Measurements from ENCODE around the gene OR5H1.
"Not testable (repeated sequence)": the region's sequence is repeated elsewhere in the genome, so short reads cannot be mapped to it uniquely, and the experiment has no call there.

The OR5H1 gene

GRCh38 chr3:98140531-98140930 is 10.0 kb downstream of the OR5H1 start:
- no peak overlapping the region for H4K5ac ChIP-seq (ENCODE audit: low read length)
- no peaks in the 10 kb centered on the region for H3K4me1 ChIP-seq (ENCODE audit: control insufficient read depth, low read depth, low read length)
- no peak overlapping the region for H2BK5ac ChIP-seq (ENCODE audit: low read length)
- no peaks in the 10 kb centered on the region for H3K79me2 ChIP-seq (ENCODE audit: control insufficient read depth, insufficient read depth, low read length)
- H3K4me2 ChIP-seq (ENCODE audit: low read length): no peak overlapping the region
- no peak overlapping the region for H3K56ac ChIP-seq (ENCODE audit: low read length)
- H3K36me3 ChIP-seq (ENCODE audit: control insufficient read depth, insufficient read depth, low read length): no peaks in the 10 kb centered on the region
- no peak overlapping the region for H3K9ac ChIP-seq (ENCODE audit: low read length)
- H2BK15ac ChIP-seq (replicated peaks; ENCODE audit: low read depth): no peak overlapping the region
- no peak overlapping the region for H2AK5ac ChIP-seq (ENCODE audit: low read length)
- no peak overlapping the region for H3K18ac ChIP-seq (ENCODE audit: low read length)
- H3K79me1 ChIP-seq (ENCODE audit: low read length): no peaks in the 10 kb centered on the region
- H2BK120ac ChIP-seq (ENCODE audit: low read depth, low read length): no peak overlapping the region
- H3K27me3 ChIP-seq (ENCODE audit: insufficient read depth, low read length, poor library complexity): no peaks in the 10 kb centered on the region
- no peak overlapping the region for H3K4ac ChIP-seq (ENCODE audit: low read depth, low read length)
- H4K8ac ChIP-seq (ENCODE audit: low read depth, low read length): no peak overlapping the region
- DNase-seq: no peak
- H3K23ac ChIP-seq (ENCODE audit: low read length): no peak overlapping the region
- H3K4me3 ChIP-seq (ENCODE audit: low read length): no peak overlapping the region
- no peak overlapping the region for H3K27ac ChIP-seq (ENCODE audit: low read depth, low read length)

- H3K23ac ChIP-seq (ENCODE audit: low read length): no peak within 1 kb of the TSS
- no peak within 1 kb of the TSS for H3K56ac ChIP-seq (ENCODE audit: low read length)
- no peak within 1 kb of the TSS for H2BK15ac ChIP-seq (replicated peaks; ENCODE audit: low read depth)
- no peak within 1 kb of the TSS for H2BK5ac ChIP-seq (ENCODE audit: low read length)
- no peak within 1 kb of the TSS for H4K5ac ChIP-seq (ENCODE audit: low read length)
- H3K27ac ChIP-seq (ENCODE audit: low read depth, low read length): no peak within 1 kb of the TSS
- H3K4me1 ChIP-seq (ENCODE audit: control insufficient read depth, low read depth, low read length): no peaks in the 10 kb centered on the region
- no peaks in the 10 kb centered on the region for H3K79me1 ChIP-seq (ENCODE audit: low read length)
- no peaks in the 10 kb centered on the region for H3K27me3 ChIP-seq (ENCODE audit: insufficient read depth, low read length, poor library complexity)
- no peak within 1 kb of the TSS for H2AK5ac ChIP-seq (ENCODE audit: low read length)
- no CpG with 5 or more reads among the region's 1 CpG for WGBS (ENCODE audit: extremely low coverage, insufficient coverage, low lambda C conversion rate)
- H4K8ac ChIP-seq (ENCODE audit: low read depth, low read length): no peak within 1 kb of the TSS
- no peak within 1 kb of the TSS for H3K4me2 ChIP-seq (ENCODE audit: low read length)
- no peak within 1 kb of the TSS for H2BK120ac ChIP-seq (ENCODE audit: low read depth, low read length)
- no peak within 1 kb of the TSS for H3K18ac ChIP-seq (ENCODE audit: low read length)
- H3K4ac ChIP-seq (ENCODE audit: low read depth, low read length): no peak within 1 kb of the TSS
- no peak within 1 kb of the TSS for H3K9ac ChIP-seq (ENCODE audit: low read length)
- H3K79me2 ChIP-seq (ENCODE audit: control insufficient read depth, insufficient read depth, low read length): no peaks in the 10 kb centered on the region
- DNase-seq: no peak
- no peaks in the 10 kb centered on the region for H3K36me3 ChIP-seq (ENCODE audit: control insufficient read depth, insufficient read depth, low read length)
- H3K4me3 ChIP-seq (ENCODE audit: low read length): no peak within 1 kb of the TSS
Measured at GRCh38 chr3:98147179-98147578, 16.7 kb downstream of the OR5H1 start, which contains the start of gene OR5H14. Gene OR5H14 (plus strand): TSS chr3:98147479. CDS start chr3:98149386, 1,907 bp downstream.

- Histone ChIP-seq H3K4me1 (ENCODE audit: control insufficient read depth, low read depth, low read length) (no peaks in the 10 kb centered on the region), H3K27me3 (ENCODE audit: insufficient read depth, low read length, poor library complexity) (no peaks in the 10 kb centered on the region), H3K4me3 (ENCODE audit: low read length) (no peak overlapping the region), H3K56ac (ENCODE audit: low read length) (no peak overlapping the region), H3K9ac (ENCODE audit: low read length) (no peak overlapping the region), H2BK120ac (ENCODE audit: low read depth, low read length) (no peak overlapping the region), H3K18ac (ENCODE audit: low read length) (no peak overlapping the region), H2BK5ac (ENCODE audit: low read length) (no peak overlapping the region), H3K23ac (ENCODE audit: low read length) (no peak overlapping the region), H3K4me2 (ENCODE audit: low read length) (no peak overlapping the region), H3K36me3 (ENCODE audit: control insufficient read depth, insufficient read depth, low read length) (no peaks in the 10 kb centered on the region), H4K8ac (ENCODE audit: low read depth, low read length) (no peak overlapping the region), H2BK15ac (replicated peaks; ENCODE audit: low read depth) (no peak overlapping the region), H3K79me2 (ENCODE audit: control insufficient read depth, insufficient read depth, low read length) (no peaks in the 10 kb centered on the region), H3K4ac (ENCODE audit: low read depth, low read length) (no peak overlapping the region), H3K79me1 (ENCODE audit: low read length) (no peaks in the 10 kb centered on the region), H3K27ac (ENCODE audit: low read depth, low read length) (no peak overlapping the region), H4K5ac (ENCODE audit: low read length) (no peak overlapping the region), H2AK5ac (ENCODE audit: low read length) (no peak overlapping the region)
- DNase-seq: no peak
- WGBS (ENCODE audit: extremely low coverage, insufficient coverage, low lambda C conversion rate): no CpG with 5 or more reads among the region's 3 CpGs
Measured at GRCh38 chr3:98148751-98149150, 18.2 kb downstream of the OR5H1 start.

- H3K79me2 ChIP-seq (ENCODE audit: control insufficient read depth, insufficient read depth, low read length); H2BK120ac ChIP-seq (ENCODE audit: low read depth, low read length); H3K9ac ChIP-seq (ENCODE audit: low read length); H3K4me2 ChIP-seq (ENCODE audit: low read length); H4K8ac ChIP-seq (ENCODE audit: low read depth, low read length); H2BK15ac ChIP-seq (replicated peaks; ENCODE audit: low read depth); H3K23ac ChIP-seq (ENCODE audit: low read length); H3K36me3 ChIP-seq (ENCODE audit: control insufficient read depth, insufficient read depth, low read length); H3K79me1 ChIP-seq (ENCODE audit: low read length); DNase-seq; H3K18ac ChIP-seq (ENCODE audit: low read length); H3K4me1 ChIP-seq (ENCODE audit: control insufficient read depth, low read depth, low read length); H2BK5ac ChIP-seq (ENCODE audit: low read length); H3K27ac ChIP-seq (ENCODE audit: low read depth, low read length); H3K27me3 ChIP-seq (ENCODE audit: insufficient read depth, low read length, poor library complexity); H3K4me3 ChIP-seq (ENCODE audit: low read length); H3K4ac ChIP-seq (ENCODE audit: low read depth, low read length); H4K5ac ChIP-seq (ENCODE audit: low read length); H3K56ac ChIP-seq (ENCODE audit: low read length); H2AK5ac ChIP-seq (ENCODE audit: low read length): not testable (repeated sequence)
- WGBS (ENCODE audit: extremely low coverage, insufficient coverage, low lambda C conversion rate): no CpG with 5 or more reads among the region's 4 CpGs
Measured at GRCh38 chr3:98149456-98149855, 18.9 kb downstream of the OR5H1 start.

- H3K27ac ChIP-seq (ENCODE audit: low read depth, low read length): no peak overlapping the region
- peak; percentile 40 for DNase-seq
- H3K9ac ChIP-seq (ENCODE audit: low read length): no peak overlapping the region
- no peaks in the 10 kb centered on the region for H3K4me1 ChIP-seq (ENCODE audit: control insufficient read depth, low read depth, low read length)
- H2BK120ac ChIP-seq (ENCODE audit: low read depth, low read length): no peak overlapping the region
- H3K36me3 ChIP-seq (ENCODE audit: control insufficient read depth, insufficient read depth, low read length): no peaks in the 10 kb centered on the region
- no peak overlapping the region for H4K5ac ChIP-seq (ENCODE audit: low read length)
- no peak overlapping the region for H2BK15ac ChIP-seq (replicated peaks; ENCODE audit: low read depth)
- H3K23ac ChIP-seq (ENCODE audit: low read length): no peak overlapping the region
- no peak overlapping the region for H3K4me2 ChIP-seq (ENCODE audit: low read length)
- no peak overlapping the region for H2AK5ac ChIP-seq (ENCODE audit: low read length)
- no peaks in the 10 kb centered on the region for H3K27me3 ChIP-seq (ENCODE audit: insufficient read depth, low read length, poor library complexity)
- no peak overlapping the region for H2BK5ac ChIP-seq (ENCODE audit: low read length)
- no peaks in the 10 kb centered on the region for H3K79me2 ChIP-seq (ENCODE audit: control insufficient read depth, insufficient read depth, low read length)
- no peaks in the 10 kb centered on the region for H3K79me1 ChIP-seq (ENCODE audit: low read length)
- no peak overlapping the region for H3K4me3 ChIP-seq (ENCODE audit: low read length)
- no CpG with 5 or more reads among the region's 5 CpGs for WGBS (ENCODE audit: extremely low coverage, insufficient coverage, low lambda C conversion rate)
- no peak overlapping the region for H4K8ac ChIP-seq (ENCODE audit: low read depth, low read length)
- H3K18ac ChIP-seq (ENCODE audit: low read length): no peak overlapping the region
- H3K4ac ChIP-seq (ENCODE audit: low read depth, low read length): no peak overlapping the region
- no peak overlapping the region for H3K56ac ChIP-seq (ENCODE audit: low read length)
Measured at GRCh38 chr3:98151241-98151640, 20.7 kb downstream of the OR5H1 start.

- no peak for DNase-seq
- no peaks in the 10 kb centered on the region for H3K4me1 ChIP-seq (ENCODE audit: control insufficient read depth, low read depth, low read length)
- H2BK120ac ChIP-seq (ENCODE audit: low read depth, low read length): no peak within 1 kb of the TSS
- no peak within 1 kb of the TSS for H3K56ac ChIP-seq (ENCODE audit: low read length)
- no peak within 1 kb of the TSS for H3K18ac ChIP-seq (ENCODE audit: low read length)
- no peak within 1 kb of the TSS for H3K27ac ChIP-seq (ENCODE audit: low read depth, low read length)
- no peak within 1 kb of the TSS for H2AK5ac ChIP-seq (ENCODE audit: low read length)
- H3K4me2 ChIP-seq (ENCODE audit: low read length): no peak within 1 kb of the TSS
- H3K36me3 ChIP-seq (ENCODE audit: control insufficient read depth, insufficient read depth, low read length): no peaks in the 10 kb centered on the region
- H2BK15ac ChIP-seq (replicated peaks; ENCODE audit: low read depth): no peak within 1 kb of the TSS
- H3K4ac ChIP-seq (ENCODE audit: low read depth, low read length): no peak within 1 kb of the TSS
- H3K79me2 ChIP-seq (ENCODE audit: control insufficient read depth, insufficient read depth, low read length): no peaks in the 10 kb centered on the region
- no peak within 1 kb of the TSS for H3K9ac ChIP-seq (ENCODE audit: low read length)
- WGBS (ENCODE audit: extremely low coverage, insufficient coverage, low lambda C conversion rate): no CpG with 5 or more reads among the region's 3 CpGs
- H3K23ac ChIP-seq (ENCODE audit: low read length): no peak within 1 kb of the TSS
- no peak within 1 kb of the TSS for H2BK5ac ChIP-seq (ENCODE audit: low read length)
- H3K79me1 ChIP-seq (ENCODE audit: low read length): no peaks in the 10 kb centered on the region
- H4K5ac ChIP-seq (ENCODE audit: low read length): no peak within 1 kb of the TSS
- no peak within 1 kb of the TSS for H3K4me3 ChIP-seq (ENCODE audit: low read length)
- no peaks in the 10 kb centered on the region for H3K27me3 ChIP-seq (ENCODE audit: insufficient read depth, low read length, poor library complexity)
- no peak within 1 kb of the TSS for H4K8ac ChIP-seq (ENCODE audit: low read depth, low read length)
Measured at GRCh38 chr3:98166396-98166795, 35.9 kb downstream of the OR5H1 start, which contains the start of gene OR5H15. Gene OR5H15 (plus strand): TSS chr3:98166696. CDS start chr3:98168700, 2,004 bp downstream.
